ENCODE measurements around the gene RAB28.
A peak's percentile ranks its signal among the peaks of the same experiment; 100 is the strongest.

RAB28 gene

DNA sequence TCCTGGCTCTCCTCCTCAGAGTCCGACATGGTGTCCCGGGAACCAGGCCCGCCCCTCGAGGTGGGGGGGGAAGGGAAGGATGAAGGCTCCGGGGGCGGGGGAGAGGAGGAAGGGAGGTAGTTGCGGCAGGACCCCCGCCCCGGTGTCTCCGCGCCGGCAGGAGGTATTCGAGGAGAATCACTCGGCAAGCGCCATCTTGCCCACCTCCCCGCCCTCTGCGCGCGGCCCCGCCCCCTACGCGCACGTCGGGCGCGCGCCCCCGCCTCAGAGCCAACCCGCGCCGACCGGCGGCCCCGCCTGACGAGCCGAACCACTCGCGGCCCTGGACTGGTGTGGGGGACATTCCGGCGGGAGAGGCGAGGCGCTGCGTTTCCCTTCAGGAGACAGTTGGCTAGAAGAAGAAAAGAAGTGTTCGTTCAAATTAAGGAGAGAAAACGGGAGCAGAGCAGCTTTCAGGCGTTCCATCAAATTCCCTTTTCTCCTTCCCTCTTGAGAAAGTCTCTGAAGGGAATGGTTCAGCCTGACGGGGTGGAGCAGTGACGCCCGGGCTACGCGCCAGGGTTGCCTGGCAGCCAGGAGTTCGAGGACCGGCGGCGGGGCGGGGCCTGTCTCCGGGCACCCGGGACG is at the start of gene RAB28:
TSS of gene RAB28 (minus strand) at position 219 of the 627 bp plus-strand sequence.
- peak; percentile 47 to 73 for DNase-seq

GRCh38 chr4:13531625-13531998 is 47.5 kb upstream of the RAB28 start:
- no peak for DNase-seq

- DNase-seq, result no peak
Measured at GRCh38 chr4:13530823-13531624, 46.9 kb upstream of the RAB28 start.

GRCh38 chr4:13529128-13529919 is 45.2 kb upstream of the RAB28 start:
- DNase-seq, result no peak

DNA sequence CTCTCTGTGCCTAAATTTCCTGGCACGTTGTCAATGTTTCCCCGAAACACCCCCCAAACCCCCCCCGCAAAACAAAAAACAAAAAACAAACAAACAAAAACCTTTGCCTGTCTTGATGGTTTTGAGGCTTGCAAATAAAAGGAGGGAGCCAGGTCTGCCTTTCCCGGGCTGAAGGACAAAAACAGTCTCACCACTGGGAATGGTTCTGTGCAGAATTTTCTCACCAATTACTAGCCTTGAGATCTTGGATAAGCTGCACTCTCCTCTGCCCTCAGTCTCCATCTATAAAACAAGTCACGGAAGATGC is 44.6 kb upstream of the RAB28 start:
- no peak for DNase-seq

- no peak for DNase-seq
Measured at GRCh38 chr4:13527981-13528820, 44.1 kb upstream of the RAB28 start.

DNA sequence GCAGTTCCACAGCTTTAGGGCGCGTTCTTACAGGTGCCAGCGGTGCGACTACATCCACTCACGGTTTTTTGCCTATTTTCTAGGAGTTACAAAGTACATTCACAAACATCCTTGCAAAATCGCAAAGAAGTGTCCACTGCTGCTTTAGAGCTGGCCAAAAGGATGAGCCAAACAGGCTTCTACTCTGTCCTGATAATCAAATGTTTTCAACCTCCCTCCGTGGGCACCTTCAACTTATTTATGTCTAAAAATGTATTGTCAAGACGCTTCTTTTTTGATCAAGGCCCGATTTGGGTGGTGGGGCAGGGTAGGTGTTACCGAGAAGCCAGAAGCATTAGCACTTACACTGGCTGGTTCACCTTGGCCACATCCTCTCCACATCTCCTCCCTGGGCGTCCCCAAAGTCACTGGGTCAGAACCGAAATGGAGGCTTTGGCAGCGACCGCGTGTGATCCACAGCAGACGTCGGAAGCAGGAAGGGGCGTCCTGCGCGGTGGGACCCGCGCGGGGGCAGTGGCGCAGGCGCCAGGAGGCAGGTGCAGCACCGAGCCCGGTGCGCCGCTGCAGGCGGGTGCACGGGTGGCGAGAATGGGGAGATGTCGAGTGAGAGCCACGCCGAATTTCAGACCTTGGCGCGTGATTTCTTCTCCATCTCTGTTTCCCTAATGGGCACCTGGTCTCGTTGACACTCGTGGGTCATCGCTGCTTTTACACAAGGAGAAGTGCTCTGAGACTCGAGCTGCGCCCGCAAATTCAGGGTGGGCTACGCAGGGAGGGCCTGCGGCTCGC is 43.2 kb upstream of the RAB28 start:
- DNase-seq, result no peak

DNA sequence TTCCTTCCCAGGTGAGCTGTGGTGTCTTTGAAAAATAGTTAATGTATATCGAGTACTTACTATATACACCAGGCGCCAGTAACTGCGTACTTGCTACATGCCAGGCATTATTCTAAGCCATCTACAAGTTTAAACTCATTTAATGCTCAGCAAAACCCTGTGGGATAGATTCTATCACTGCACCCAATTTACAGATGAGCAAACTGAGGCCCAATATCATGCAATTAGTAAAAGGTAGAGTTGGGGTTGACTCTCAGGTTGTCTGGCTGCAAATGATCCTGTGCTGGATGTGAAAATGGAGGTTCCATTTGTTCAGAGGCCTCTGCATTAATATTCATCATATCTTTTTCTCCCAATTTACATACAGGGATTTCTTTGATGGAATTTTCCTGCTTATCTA is 42.5 kb upstream of the RAB28 start:
- DNase-seq, result no peak

DNA sequence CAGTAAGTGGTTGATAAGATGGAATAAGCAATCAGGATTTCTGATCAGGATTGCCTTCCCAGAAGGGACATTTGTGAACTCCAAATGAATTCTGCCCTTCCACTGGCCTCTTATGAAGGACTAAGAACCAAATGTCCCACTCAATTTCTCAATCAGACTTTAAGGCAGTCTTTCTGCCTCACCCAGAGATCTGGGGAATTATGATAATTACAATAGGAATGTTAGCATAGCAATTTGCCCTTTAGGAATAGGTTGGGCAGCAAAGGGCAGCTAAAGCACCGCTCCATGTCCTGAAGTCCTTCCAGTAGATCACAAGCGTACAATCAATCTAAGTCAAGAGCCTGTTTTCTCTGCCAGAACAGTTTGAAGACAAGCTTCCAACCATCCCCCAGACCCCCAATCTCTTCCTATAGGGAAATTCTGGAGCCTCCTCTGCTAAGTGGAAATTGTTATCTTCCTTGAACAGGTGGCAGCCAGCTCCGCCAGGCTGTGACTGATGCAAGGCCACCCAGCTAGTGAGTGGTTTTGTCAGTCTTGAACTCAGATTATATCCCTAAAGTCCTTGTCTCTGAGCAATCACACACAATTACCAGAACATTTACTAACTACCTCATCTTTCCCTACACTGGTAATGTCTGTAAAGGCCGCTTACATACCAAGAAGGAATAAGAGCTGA is 41.6 kb upstream of the RAB28 start:
- no peak for DNase-seq

DNA sequence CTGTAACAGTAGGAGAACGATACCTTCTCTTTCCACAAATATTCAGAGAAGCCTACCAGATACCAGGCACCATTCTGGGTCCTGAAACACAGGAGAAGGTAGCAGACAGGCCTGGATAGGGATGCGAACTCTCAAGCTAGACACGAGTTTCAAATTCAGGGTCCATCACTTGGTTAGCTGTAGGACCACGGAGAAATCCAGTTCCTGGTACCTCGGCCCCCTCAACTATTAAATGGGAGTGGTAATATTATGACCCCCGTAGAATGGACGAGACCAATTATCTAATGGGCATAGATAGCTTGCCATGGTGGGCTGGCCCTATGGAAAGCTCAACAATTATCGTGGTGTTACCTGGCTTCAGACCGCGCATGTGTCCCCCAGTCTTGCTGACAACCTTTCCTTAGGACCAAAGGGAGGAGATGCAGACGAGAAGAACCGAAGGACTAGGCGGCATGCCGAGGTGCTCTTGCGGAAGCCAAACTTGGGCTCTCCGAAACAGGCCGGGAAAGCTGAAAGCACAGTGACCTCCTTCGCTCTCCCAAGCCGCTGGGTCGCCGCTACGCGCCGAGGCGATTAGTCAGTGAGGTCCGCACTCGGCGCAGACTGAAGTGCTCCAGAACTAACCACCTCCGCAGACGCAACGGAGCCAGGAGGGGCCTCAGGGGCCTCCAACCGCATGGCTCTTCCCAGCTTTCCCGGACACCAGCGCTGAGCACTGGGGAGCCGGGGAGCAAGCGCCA is 40.5 kb upstream of the RAB28 start:
- no peak for DNase-seq

DNA sequence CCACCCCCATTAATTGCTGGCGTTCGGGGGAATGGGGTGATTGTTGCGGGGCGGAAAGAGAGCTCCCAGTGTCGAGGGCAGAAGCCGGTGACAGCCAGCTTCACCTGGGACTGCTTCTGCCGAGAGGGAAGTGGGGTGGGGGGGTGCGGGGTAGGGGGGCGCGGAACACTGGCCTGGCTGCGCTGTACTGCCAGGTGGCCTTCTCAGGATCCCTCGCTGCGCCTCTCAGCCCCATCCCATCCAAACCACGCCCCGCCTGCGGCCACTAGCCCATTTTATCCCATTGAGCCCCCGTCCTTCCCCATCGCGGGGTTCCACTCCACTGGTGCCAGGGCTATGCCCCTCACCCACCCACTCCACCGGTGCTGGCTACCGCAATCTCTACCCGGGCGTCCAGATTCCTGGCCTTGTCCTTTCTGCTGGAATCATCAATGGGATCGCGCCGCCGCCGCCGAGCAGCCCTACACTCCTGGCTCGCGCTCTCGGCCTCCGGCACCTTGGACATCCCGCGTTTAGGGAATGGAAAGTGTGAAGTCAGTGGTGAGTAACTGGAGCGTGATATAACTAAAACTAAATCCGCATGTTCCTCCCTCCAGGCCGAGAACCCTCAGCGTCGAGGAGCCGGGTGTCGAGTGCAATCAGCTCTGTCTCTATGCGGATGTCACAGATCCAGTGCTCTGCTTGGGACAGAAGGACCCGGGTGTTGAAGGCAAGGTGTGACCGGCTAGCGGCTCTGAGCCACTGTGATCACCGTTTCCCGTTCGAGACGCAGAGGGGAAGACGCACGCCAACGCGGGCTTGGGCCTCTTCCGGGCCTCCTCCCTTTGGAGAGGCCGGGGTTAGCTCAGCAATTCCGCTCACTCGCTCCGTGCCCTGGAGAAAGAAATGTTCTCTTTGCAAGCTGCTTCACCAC is 39.7 kb upstream of the RAB28 start:
- no peak for DNase-seq

- no peak for DNase-seq
Measured at GRCh38 chr4:13523105-13523477, 39.0 kb upstream of the RAB28 start.

DNA sequence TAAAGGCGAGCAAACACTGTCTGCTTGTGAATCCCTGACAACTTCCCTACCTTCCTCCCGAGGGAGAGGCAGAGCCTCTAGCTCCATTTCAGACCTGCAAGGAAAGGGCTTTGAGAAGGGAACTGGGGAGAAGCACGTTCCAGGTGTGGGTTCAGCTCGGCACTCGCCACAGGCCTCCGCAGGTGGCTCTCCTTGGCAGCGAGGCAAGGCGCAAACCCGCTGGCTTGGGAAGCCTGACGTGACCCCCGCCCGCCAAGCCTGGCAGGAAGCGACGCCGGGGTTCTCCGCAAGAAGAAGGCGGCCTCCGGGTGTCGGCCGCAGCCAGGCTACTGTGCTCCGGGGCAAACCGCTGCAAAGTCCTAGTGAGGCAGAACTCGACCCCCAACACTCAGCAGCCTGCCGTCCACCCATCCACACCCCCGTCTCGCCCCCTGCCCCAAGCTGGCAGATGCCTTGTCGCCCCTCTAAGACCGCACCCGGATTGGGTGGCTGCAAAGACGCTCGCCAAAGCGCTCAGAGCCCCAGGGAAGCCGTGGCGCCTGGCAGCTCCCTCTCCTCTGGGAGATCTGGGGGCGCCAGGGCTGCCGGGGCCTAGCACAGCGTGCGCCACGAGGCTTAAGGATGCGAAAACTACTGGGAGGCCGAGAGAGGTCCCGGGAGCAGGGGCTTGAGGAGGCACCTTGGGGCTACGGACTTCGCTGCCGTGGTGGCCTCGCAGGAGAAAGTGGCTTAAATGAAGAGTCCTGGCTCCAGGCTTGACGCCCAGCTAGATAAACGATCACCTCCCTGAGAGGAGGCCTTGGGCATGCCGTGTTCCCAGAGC is 38.4 kb upstream of the RAB28 start:
- DNase-seq, result no peak

DNA sequence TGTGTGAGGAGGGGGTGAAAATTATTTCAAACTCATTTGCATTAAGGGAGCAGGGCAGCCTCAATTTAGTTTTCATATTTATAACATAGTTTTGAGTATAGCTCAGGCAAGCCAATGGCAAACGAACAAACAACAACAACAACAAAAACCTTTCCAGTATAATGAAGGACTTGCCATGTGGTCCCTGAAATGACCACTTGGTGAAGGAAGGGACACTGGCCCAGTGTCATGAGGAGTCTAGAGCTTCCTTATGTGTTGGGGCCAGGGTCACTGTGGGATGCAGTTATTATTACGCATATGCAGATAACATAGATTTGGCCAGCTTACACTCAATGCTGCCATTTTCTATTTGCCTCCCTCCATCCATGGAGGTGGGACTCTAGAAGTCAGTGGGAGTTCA is 36.9 kb upstream of the RAB28 start:
- DNase-seq, result no peak

GRCh38 chr4:13516315-13516860 is 32.2 kb upstream of the RAB28 start:
- DNase-seq, result no peak

DNA sequence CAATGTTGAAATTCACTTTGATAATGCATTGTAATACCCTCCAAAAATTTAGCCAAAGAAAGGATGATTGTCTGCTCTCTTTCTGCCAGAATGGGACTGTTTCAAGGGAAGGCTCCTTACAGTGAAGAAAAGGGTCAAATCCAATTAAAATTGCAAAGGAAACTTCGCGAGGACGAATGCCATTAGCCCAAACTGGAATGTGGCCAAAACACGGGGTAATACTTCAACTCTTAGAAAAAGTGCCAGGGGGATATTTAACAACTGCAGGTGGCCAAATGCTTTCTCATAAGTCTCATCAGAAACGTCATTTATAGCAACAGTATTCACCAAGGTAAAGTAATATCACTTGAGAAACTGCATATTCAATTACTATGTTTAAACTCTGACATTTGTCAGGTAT is 31.1 kb upstream of the RAB28 start:
- no peak for DNase-seq

DNA sequence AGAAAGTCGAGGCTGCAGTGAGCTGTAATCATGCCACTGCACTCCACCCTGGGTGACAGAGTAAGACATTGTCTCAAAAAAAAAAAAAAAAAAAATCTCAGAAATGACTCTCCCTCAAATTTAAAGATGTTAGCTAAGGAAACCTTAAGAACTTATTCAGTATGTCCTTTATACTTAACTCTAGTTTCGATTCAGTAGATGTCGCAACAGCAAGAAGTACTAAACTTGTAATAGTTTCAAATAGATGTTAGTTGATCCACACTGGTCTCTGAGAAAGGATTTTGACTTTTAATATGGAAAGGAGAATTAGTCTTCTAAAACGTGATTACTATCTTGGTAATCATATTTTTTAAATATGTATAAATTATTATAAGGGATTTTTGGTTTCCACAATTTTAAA is 30.6 kb upstream of the RAB28 start:
- DNase-seq, result no peak

DNA sequence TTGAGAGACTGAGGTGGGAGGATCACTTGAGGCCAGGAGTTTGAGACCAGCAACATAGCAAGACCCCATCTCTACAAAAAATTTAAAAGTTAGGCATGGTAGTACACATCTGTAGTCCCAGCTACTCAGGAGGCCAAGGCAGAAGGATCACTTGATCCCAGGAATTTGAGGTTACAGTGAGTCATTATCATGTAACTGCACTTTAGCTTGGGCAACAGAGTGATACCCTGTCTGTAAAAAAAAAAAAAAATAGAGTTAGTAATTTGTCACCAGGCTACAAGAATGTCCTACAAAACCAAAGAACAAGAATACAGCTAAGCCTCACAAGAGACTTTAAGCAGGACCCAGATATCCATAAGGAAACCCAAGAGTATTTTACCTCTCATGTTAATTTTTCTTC is 27.0 kb upstream of the RAB28 start:
- DNase-seq, result no peak

DNA sequence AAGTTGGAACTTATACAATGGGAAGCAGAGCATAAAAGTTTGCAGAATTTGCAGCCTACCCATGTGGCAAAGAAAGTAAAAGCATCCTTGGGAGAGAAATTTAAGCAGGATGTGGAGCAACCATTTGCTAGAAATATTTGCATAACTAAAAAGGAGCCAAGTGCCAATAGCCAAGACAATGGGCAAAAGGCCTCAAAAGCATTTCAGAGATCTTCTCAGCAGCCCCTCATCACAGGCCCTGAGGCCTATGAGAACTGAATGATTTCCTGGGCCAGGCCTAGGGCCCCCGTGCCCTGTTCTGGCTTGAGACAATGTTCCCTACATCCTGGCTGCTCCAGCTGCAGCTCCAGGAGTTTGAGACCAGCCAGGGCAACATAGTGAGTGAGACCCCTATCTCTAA is 25.3 kb upstream of the RAB28 start:
- no peak for DNase-seq

Measured in SHP77 (cell line).